HG03565 (cell line): ENCODE measurements around the gene KIRREL3.

Experiments used
- ATAC-seq: cut with Tn5 transposase; IDR thresholded peaks from one replicate; pipeline ENCODE4 v1.9.1; 2021; ENCODE audit warnings: mild to moderate bottlenecking, moderate library complexity; ENCODE audit not compliant: unreplicated experiment

KIRREL3 gene

DNA sequence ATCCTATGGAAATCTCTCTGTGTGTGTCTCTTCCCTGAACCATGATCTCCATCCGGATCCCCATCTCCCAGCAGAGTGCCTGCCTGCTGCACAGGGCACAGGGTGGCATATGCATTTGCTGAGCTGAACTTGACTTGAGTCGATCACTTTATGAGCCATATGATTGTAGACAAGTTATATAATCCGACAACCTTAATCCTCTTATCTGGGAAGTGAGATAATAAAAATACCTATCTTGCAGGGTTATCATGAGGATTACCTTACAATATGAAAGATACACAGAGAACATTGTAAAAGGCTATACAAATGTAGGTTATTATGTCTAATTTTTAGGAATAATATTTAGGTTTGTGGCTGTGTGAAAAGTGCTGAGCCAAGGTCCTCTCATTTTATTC lies 520.6 kb downstream of the KIRREL3 start:
- ATAC-seq: no peak

DNA sequence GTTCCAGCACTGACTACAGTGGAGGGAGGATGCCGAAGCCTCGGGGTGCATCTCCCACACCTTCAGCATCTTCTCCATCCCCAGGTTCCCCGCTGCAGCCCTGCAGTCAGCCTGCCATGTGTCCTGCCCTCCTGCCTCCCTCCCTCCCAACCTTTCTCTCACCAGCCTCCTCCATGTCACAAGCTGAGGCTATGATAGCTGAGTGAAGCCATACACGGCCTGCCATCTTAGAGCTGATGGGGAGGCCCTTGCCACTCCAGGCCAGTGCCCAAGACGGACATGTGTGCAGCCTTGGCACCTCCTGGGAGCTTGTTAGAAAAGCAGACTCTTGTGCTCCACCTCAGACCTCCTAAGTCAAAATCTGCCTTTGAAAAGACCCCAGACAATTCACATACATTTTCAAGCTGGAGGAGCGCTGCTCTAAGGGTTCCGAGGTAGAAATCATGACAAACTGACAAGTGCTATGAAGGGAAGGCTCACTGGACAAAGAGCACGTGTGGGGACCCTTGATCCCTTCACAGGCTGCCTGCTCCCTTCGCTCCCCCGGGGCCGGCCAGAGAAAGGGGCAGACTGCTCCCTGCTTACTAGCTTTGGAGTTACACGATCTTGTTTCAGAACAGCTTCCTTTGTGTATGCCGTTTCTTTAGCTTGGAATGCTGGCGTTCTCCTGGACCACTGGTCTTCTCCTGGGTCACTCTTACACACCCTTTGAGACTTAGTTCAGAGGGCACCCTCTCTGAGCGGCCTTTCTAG lies 521.2 kb downstream of the KIRREL3 start:
- ATAC-seq: no peak

DNA sequence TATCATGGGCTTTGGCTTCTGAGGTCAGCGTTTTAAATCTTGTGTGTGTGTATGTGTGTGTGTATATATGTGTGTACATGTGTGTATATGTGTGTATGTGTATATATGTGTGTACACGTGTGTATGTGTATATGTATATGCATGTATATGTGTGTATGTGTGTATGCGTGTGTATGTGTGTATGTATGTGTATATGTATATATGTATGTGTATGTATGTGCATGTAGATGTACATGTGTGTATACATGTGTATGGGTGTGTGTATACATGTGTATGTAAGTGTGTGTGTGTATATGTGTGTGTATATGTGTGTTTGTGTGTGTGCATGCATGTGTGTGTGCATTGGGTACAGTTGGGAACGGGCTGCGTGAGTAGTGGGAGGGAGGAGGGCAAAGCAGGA lies 522.1 kb downstream of the KIRREL3 start:
- ATAC-seq: no peak

DNA sequence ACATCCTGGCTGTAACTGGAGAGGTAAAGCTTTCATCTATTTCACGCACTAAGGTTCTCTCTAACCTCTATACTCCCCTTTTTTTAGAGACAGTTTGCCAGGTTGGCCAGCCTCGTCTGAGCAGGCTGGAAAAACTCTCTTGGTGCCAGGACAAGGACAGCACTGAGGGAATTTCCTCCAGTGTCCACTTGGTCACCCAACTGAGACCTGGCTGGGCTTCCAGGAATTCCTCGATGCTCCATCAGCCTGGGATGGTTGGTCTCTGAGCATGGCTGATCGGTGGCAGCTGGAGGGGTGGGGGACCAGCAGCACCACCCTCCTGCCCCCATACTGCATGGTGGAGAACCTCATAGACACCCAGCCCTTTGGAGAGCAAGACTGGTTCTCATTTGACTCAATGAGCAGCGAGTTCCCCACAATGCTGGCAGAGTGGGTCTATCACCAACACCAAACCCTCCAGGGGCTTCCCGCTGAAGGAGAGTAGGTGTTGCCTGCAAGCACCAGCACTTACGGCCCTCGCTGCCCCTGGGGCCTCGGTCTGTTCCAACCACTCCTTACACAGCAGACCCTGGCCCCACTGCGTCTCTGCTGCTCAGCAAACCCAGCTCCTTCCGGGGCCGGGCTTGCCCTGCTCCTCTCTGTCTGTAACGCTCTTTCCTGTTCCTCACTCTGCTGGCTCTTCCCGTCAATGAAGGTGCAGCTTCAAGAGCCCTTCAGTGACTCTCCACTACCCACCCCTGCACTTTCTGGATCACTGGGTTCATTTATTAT lies 522.9 kb downstream of the KIRREL3 start:
- ATAC-seq: no peak

DNA sequence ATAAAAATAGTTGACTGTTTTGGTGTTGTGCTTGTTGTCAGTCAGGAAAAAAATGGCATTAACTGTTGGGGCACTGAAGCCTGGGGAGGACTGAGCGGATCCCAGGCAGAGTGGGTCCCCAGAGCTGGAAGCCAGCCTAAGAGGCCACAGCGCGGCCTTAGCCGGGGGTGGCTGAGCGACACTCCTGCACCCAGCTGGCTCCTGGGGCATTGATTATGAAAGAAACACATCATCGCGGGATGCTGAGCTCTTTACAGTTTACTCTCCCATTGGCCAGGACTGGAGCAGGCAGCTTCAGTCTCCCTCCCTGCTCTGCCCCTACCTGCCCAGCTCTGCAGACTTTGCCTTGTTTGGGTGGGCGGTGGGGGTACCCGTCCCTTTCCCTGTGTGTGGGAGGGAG lies 523.6 kb downstream of the KIRREL3 start:
- no peak for ATAC-seq

DNA sequence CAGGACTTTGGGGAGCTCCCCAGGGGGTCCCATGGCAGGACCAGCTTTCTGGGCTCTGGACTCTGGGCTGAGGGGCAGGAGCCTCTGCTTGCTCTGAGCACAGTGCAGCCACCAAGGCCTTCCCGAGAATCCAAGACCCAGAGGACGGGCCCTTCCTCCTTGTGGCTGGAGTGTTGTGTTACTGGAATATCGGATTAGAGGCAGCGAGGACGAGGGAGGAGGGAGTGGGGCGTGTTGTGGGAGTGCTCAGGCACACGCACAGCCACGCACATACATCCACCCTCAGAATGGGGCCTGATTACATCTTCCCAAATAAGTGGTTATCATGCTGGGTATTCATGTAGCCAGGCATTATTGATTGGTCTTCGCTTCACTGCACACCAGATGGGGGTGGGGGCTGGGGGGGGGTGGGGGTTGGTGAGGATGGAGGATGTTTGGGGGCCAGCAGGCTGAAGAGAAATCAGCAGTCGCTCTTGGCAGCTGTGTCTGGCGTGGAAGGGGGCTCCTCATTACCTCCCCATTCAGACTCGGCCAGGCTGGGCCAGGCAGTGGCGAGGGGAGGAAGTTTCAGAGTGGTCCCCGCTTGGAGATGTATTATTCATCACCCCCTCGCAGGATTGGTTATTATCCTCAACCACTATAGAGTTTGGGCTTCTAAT lies 524.2 kb downstream of the KIRREL3 start:
- ATAC-seq: no peak

DNA sequence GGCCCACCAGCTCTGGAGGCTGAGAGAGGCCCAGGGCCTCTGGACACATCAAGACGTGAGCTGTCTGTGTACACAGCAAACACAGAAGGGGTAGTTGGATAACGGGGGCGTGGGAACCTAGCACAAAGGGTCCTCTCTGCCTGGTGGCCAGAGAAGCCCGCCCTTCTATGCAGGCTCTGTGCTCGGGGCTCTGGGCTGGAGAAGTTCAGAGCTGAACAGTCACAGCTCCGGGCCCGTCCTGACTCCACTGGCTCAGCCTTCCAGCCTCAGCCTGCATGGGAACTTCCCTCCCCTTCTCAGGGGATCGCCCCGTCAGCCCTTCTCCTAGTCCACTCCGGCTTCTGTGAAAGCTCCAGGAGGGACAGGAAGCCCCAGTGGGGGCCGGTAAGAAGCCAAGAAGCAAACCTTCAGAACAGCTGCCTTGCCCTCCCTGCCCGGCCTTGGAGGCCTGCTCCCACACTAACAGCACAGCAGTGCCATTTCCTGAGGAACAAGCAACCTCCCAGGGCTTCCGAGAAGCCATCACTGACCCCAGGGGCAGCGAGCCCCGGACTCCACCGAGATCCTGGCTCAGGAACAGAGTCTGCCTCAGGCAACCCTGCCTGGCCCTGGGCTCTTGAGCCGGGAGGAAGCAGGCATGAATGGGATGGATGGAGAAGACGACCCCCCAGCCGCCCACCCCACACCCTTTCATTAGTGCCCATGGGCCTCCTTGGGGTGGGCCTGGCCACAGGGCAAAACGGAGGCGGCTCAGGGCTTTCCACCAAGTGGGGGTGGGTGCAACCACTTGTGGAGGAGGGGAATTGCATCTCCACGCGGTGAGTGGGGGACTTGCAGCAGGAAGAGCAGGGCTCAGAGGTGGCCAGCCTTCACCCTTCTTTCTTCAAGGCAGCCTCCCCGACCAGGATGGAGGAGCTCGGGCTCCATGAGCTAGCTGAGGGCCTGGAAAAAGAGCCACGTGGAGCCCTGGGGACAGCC lies 525.3 kb downstream of the KIRREL3 start:
- no peak for ATAC-seq

DNA sequence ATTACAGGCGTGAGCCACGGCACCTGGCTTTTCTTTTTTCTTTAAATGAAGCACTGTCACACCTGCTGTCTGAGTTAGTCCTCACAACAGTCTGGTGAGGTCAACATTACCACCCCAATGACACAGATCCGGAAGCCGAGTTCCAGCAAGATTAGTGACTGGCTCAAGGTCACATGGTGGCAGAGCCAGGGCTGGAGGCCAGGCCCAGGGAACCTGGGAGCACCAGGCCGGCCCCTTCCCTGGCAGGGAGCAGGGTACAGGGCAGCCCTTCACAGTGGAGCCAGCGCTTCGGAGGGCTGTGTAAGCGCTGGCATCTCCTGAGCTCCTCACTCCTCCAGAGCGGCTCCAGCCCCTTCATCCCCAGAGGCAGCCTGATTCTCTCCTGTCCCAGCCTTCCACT lies 526.4 kb downstream of the KIRREL3 start:
- no peak for ATAC-seq

- no peak for ATAC-seq
These were observed 527.3 kb downstream of the KIRREL3 start for GRCh38 chr11:126473269-126473668.

- ATAC-seq: no peak
These were observed 531.3 kb downstream of the KIRREL3 start for GRCh38 chr11:126469311-126469710.

- ATAC-seq: no peak
These were observed 532.5 kb downstream of the KIRREL3 start for GRCh38 chr11:126468102-126468521.

DNA sequence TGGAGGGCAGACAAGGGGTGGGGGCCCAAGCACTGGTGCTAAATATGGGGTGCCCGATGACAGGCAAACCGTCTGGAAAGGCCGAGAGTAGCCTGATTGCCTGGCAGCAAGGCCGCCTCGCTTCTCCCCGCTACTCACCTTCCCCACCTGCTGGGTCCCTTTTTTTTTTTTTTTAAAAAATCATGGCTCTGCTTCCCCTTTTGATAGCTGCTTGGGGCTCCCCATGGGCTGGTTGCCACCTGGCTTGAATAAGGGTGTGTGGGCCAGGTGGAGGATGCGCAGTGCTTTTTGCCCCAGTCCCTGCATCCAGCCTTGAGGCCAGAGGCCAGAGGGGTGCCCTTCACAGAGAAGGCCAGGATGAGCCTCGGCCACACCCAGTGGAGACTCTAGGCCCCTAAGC lies 533.1 kb downstream of the KIRREL3 start:
- no peak for ATAC-seq

GRCh38 chr11:126467046-126467370 lies 533.6 kb downstream of the KIRREL3 start:
- no peak for ATAC-seq

GRCh38 chr11:126466236-126467045 lies 534.1 kb downstream of the KIRREL3 start:
- ATAC-seq: no peak

DNA sequence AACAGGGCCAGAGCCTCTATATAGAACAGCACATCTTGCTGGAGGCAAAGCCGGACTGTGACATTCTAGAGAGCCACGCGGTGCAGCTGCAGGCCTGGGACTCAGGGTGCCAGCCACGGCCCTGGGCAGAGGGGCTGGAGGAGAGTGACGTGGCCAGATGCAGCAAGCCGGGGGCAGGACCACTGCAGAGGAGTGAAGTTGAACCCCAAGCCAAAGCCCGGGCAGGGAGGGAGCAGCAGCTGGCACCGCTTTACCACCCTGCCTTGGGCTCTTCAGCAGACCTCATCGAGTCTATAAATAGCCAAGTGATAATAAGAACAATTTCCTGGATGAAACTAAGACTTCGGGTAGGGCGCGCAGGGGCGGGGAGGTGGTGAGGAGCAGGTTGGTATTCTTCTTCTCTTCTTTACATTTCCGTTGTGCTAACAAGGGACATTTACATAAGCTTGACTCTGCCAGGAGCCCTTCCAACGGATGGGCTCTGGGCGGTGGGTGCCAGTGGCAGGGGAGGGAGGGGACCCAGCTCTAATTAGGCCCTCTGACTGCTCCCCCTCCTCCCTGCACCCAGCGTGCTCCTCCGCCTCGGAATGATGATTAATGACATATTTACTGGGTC lies 534.9 kb downstream of the KIRREL3 start:
- no peak for ATAC-seq

DNA sequence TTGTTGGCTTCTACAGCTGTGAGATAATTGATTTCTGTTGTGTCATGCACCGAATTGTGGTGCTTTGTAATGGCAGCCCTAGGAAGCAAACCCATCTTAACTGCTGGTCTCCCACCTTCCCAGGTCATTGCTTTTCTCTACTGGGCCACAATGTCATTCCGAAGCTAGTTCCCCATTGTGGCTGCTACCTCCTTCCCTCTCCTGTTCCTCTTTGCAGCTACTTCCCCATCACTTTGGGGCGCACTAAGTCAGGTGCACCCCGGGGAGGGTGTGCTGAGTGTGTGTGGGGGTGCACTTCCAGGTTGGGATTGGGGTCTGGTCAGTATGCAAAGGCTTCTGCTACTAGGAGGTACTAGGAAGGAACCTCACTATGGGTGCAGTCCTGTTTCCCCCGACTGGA lies 535.8 kb downstream of the KIRREL3 start:
- ATAC-seq: no peak

DNA sequence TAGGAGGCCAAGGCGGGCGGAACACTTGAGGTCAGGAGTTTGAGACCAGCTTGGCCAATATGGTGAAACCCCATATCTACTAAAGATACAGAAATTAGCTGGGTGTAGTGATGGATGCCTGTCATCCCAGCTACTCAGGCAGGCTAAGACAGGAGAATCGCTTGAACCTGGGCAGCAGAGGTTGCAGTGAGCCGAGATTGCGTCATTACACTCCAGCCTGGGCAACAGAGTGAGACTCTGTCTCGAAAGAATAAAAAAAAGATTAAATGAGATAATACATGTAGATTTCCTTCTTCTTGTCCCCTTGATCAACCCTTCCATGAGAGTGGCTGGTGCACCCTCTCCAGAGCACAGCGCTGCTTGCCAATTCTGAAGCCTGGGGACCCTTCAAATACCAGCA lies 538.1 kb downstream of the KIRREL3 start:
- ATAC-seq: no peak

GRCh38 chr11:126461996-126462395 lies 538.6 kb downstream of the KIRREL3 start:
- ATAC-seq: no peak

DNA sequence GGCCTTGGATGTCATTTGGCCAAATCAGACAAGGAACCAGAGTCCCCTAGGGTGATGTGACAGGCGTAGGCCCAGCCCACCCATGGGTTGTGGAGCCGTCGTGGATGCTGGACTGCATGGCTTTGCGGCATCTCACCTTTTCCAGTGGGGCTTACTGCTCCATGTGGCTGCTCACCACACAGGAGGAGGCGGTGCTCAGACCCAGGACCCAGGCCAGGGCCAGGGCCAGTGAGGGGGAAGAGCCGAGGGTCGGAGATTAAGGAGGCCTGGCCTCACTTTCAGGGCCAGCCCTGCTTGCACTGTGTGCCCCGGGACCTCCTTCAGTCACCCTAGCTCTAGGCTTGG lies 539.5 kb downstream of the KIRREL3 start:
- ATAC-seq: no peak
